ENCODE measurements around the gene FAF2.

The FAF2 gene

DNA sequence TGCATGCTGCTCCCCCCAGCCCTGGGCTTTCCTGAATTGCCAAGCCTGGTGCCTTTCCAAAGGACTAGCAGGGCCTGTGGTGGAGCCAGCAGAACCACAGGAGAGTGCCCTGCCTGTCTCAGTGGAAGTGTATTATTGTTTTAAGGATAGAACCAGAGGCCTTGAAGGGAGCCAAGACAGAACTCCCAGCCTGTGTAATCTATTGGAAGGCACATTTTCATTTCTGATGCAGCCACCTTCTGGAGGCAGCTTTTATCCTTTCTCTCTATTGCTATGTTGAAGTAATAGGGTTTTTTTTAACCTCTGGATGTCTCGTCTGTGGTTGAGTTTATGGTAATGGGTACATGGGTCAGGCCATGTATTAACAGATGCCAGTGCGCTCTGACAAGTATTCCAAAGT is 59.7 kb downstream of the FAF2 start:
- DNase-seq (ENCODE audit: low read depth in 2 of 2): no peak

- no peak for DNase-seq (ENCODE audit: low read depth in 2 of 2)
Measured at GRCh38 chr5:176508603-176509002, 60.4 kb downstream of the FAF2 start.

DNA sequence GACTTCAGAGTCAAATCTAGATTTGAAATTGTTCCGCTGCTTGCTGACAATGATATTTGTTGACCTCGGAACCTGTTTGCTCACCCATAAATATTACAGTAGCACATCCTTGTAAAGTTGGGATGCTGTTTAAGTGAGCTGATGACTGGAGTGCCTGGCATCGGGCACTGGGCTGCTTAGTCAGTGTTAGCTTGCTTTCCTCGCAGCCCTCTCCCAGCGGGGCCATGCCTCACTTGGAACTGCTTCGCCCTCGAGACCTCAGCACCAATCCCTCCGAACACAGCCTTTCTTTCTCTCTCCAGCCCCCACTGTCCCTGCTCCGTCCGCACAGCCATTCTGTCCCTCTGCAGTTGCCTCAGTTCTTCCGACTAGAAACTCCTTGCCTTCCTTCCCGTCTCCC is 65.6 kb downstream of the FAF2 start:
- DNase-seq (ENCODE audit: low read depth in 2 of 2): no peak

DNA sequence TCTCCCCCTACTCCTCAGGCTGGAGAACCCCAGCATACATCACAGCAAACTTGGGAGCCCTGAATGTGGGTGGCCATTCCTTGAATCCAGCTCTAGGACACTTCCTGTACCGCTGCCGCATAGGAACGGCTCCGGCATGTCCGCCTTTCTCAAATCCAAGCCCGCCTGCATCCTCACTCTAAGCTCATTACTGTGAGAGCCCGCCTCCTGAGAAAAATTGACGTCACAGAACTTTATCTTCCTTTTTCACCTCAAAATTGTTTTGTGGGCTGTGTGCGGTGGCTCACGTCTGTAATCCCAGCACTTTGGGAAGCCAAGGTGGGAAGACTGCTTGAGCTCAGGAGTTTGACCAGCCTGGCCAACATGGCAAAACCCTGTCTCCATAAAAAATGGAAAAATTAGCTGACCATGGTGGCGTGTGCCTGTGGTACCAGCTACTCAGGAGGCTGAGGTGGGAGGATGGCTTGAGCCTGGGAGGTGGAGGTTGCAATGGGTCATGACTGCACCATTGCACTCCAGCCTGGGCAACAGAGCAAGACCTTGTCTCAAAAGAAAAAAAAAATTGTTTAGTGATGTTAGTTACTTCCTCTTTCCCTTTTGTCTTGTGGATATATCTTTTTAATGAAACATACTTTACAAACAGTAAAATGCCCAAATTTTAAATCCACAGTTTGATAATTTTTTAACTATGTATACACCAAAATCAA is 66.2 kb downstream of the FAF2 start:
- no peak for DNase-seq (ENCODE audit: low read depth in 2 of 2)

GRCh38 chr5:176515396-176515795 is 67.2 kb downstream of the FAF2 start:
- DNase-seq (ENCODE audit: low read depth in 2 of 2): no peak

DNA sequence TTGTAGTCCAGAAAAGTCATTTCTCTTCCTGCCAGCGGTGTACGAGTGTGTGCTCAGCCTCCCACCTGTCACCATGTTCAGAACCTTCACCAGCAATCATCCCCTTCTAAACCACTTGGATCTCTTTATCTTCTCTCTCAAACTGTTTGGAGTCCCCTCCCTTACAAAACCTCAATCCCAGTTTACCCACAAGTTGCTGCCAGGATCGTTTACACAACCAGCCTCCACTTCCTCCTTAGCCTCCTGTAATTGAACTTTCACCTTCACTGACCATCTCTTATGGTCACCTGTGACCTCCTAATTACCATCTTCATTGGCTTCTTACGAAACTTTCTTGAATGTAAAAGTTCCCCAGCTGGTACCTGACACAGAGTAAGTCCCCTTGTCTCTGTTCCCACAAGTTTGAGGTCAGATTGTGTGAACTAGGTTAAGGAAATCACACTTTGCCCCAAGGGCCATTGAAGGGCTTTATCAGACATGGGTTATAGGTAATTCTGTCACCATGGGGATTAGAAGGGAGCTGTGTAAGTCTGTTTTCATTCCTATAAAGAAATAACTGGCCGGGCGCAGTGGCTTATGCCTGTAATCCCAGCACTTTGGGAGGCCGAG is 69.0 kb downstream of the FAF2 start:
- DNase-seq (ENCODE audit: low read depth in 2 of 2): no peak

GRCh38 chr5:176519810-176520720 is 71.9 kb downstream of the FAF2 start:
- no peak for DNase-seq (ENCODE audit: low read depth in 2 of 2)

DNA sequence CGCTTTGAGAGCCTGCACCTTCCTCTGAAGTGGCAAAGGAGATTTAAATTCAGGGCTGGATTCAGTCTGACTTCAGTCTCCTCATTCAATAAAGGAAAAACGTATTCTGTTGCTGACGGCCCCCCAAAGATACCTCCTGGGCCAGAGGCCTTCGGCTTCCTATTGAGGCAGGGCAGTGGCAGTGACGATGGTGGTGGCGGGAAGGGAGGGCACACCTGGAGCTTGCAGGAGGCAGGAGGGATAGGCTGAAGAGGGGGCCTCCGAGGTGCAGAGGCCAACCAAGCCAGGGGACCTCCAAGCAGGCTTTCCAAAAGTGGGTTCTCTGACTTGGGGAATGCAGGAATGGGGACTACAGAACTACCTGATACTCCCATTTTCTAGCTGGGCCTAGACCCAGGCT is 73.1 kb downstream of the FAF2 start:
- DNase-seq (ENCODE audit: low read depth in 2 of 2): no peak

- DNase-seq (ENCODE audit: low read depth in 2 of 2): no peak
Measured at GRCh38 chr5:176521699-176522263, 73.6 kb downstream of the FAF2 start.

- DNase-seq (ENCODE audit: low read depth in 2 of 2): no peak
Measured at GRCh38 chr5:176524138-176524537, 76.0 kb downstream of the FAF2 start.

- DNase-seq (ENCODE audit: low read depth in 2 of 2): no peak
Measured at GRCh38 chr5:176524987-176525386, 76.8 kb downstream of the FAF2 start.

- DNase-seq (ENCODE audit: low read depth in 2 of 2): no peak
Measured at GRCh38 chr5:176525677-176526076, 77.5 kb downstream of the FAF2 start.

DNA sequence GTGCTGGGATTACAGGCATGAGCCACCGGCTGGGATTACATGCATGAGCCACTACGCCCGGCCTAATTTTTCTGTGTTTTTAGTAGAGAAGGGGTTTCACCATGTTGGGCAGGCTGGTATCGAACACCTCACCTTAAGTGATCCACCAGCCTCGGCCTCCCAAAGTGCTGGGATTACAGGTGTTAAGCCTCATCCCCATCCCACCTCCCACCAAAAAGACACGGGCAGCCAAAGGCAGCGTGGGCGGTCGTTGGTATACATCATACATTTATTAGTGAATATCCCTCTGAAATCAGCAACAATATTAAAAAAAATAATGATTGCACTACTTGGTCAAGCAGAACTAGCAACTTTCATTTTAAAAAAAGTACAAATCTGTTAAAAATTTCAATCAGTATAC is 78.3 kb downstream of the FAF2 start:
- DNase-seq (ENCODE audit: low read depth in 2 of 2): no peak

DNA sequence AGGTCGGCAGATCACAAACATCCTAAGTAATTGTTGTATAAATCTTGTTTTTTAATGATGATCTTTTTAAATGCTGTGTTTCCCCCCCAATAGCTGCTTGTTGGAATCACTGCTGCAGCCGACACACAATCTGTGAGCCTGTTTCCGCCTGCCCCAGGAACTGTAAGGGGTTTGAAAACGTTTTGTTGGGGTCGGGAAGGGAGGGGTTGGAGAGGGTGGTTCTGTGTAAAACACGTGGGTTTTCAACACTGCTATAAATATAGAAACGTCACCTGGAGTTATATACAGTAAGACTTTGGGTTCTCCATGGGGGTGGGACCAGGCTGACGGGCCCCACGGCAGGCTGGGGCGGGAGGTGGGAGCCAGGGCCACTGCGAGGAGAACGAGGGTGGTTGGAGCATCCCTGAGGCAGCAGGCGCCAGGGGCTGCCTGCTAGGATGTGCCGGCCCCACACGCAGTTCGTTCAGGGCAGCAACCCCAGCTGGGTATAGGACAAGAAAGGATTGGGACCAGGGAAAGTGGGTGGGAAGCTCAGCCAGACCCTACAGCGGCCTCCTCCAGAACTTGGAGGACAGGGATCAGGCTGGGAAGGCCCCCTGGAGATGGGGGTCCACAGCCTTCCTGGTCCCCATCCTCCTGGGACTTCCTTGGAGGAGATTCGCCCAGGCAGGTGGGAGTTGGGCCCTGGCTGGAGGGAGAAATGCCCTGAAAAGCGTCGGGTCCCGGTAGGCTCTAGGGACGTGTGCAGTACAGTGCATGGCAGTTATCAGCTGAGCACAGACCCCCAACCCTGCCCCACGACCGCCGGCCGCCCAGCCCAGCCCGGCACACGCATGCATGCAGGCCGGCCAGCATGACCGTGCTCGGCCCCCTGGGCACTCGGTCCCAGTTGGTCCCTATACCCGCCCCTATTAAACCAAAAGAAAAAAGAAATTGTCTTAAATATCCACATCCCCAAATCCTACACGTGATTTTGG is 79.3 kb downstream of the FAF2 start:
- no peak for DNase-seq (ENCODE audit: low read depth in 2 of 2)

DNA sequence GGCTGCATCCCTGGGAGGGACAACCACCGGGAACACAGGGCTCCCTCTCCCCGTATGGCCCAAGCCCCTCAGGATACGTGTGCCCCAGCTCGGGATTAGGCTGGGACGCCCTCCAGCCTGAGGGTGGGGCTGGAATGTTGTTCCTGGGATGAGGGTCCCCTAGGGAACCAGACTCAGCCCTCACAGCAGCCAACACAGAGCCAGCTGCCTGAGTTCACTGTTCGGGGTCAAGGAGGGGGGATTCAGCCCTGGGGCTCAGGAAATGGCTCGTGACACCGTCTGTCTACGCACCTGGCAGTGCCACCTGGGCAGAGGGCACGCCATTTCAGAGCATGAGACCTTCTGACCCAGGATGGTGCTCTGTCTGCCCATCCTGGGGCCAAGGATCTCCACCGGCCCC is 80.1 kb downstream of the FAF2 start:
- no peak for DNase-seq (ENCODE audit: low read depth in 2 of 2)

GRCh38 chr5:176528761-176529115 is 80.6 kb downstream of the FAF2 start:
- DNase-seq (ENCODE audit: low read depth in 2 of 2): no peak

DNA sequence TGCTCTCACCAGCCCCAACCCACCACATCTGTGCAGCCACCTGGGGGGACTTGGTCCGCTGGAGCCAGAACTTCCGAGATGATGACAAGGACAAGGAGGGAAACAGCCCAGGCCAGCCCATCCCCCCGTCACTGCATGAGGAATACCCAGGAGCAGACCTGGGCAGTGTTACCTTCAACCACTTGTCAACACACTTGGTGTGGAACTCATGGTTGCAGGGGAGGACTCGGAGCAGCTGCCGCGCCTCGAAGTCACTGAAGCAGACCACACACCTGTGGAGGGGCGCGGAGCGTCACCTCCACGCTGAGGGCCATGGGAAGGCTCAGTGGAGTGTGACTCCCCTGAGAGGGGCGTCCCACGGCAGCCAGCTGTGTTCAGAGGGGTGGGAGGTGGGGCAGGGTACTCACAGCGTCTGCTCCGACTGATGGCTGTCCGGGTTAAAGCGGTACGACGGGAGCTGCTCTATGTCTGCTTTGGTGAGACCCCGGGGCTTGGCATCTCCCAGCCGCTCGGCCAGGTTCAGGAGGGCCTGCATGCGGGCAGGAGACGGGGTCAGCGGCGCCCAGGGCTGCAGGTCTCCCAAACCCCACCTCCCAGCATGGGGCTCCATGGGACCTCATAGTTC is 81.0 kb downstream of the FAF2 start:
- DNase-seq (ENCODE audit: low read depth in 2 of 2): no peak

- DNase-seq (ENCODE audit: low read depth in 2 of 2): no peak
Measured at GRCh38 chr5:176529741-176530141, 81.6 kb downstream of the FAF2 start.

DNA sequence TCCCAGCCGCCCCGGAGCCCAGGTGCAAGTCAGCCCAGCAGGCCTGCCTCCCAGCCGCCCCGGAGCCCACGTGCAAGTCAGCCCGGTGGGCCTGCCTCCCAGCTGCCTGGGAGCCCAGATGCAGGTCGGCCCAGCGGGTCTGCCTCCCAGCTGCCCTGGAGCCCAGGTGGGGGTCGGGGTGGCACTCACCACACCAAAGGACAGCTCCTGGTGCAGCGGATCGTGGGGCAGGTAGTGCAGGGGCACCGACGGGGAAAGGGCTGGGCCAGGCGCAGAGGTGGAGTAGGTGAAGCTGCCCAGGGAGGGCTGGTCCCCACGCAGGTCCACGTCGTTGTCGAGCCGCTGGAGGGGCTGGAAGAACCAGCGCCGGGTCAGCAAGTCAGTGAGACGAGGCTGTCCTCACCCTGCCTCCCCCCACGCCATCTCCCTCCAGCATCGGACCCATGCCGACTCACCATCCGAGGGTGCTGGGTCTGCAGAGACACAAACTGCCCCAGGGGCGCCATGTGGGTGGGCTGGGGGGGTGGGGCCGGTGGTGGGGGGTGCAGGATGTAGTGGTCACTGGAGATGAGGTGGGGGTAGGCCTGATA is 82.3 kb downstream of the FAF2 start:
- no peak for DNase-seq (ENCODE audit: low read depth in 2 of 2)

Measured in stimulated activated CD8-positive, alpha-beta memory T cell treated with anti-CD3 and anti-CD28 coated beads, Interleukin-15, amount 100 ng/mL, for 4 hours (primary cell).